SK-N-MC (cell line): Measurements from ENCODE around the gene TUBGCP4.

ENCODE experiments used
- DNase-seq: peaks from one replicate; pipeline ENCODE4 v3.0.0-alpha.2; 2011; ENCODE audit warnings: low read depth, low spot score
- H3K27ac ChIP-seq: fragments of 200-600 bp; sonication (generic); 2 replicates; pipeline ENCODE4 v1.5.1; 2016; ENCODE audit warnings: mixed run types
- H3K36me3 ChIP-seq: fragments of 200-600 bp; sonication (generic); 2 replicates; pipeline ENCODE4 v1.6.1; 2017; ENCODE audit warnings: antibody characterized with exemption, low read length, mixed read lengths; ENCODE audit not compliant: insufficient read depth
- H3K4me3 ChIP-seq: fragments of 200-600 bp; sonication (generic); 2 replicates; pipeline ENCODE4 v1.5.1; 2016
- H3K9ac ChIP-seq: fragments of 200-600 bp; sonication (generic); 2 replicates; pipeline ENCODE4 v1.8.0; 2017; ENCODE audit warnings: mixed run types, mixed read lengths; ENCODE audit not compliant: insufficient read length
- H3K9me3 ChIP-seq: fragments of 200-600 bp; sonication (generic); 2 replicates; pipeline ENCODE4 v1.6.1; 2017; ENCODE audit warnings: low read depth, mild to moderate bottlenecking, antibody characterized with exemption, low read length, moderate library complexity, mixed read lengths
- EZH2 ChIP-seq: fragments of 200-600 bp; sonication (generic); IDR thresholded peaks from one replicate; pipeline ENCODE4 v1.6.1; 2017; ENCODE audit warnings: antibody characterized with exemption
- FOXP2 ChIP-seq: optimal IDR thresholded peaks from 2 replicates; pipeline ENCODE3; 2011; ENCODE audit warnings: mild to moderate bottlenecking, moderate library complexity; ENCODE audit not compliant: insufficient read depth; ENCODE audit errors: extremely low read length, control extremely low read depth
- POLR2AphosphoS5 ChIP-seq: IDR thresholded peaks from 2 replicates; pipeline ENCODE4 v1.6.1; 2012; ENCODE audit warnings: mild to moderate bottlenecking, low read depth, low read length, borderline replicate concordance

The TUBGCP4 gene

DNA sequence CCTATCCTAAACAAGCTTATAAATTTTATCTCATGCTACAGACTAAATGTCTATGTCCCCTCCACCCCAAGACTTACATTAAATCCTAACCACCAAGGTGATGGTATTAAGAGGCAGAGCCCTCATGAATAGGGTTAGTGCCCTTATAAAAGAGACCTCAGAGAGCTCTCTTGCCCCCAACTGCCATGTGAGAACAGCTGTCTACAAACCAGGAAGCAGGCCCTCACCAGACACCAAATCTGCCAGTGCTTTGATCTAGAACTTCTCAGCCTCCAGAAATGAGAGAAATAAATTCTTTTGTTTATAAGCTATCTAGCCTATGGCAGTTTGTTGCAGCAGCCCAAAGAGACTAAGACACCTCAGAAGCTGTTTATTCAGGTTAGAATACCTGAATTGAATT is 63.5 kb downstream of the TUBGCP4 start:
- no peak overlapping the region for H3K9ac ChIP-seq
- no peak overlapping the region for H3K4me3 ChIP-seq
- H3K9me3 ChIP-seq = no peaks in the 10 kb centered on the region
- no peak for DNase-seq
- no peak for TF ChIP-seq POLR2AphosphoS5
- TF ChIP-seq EZH2 = no peak
- TF ChIP-seq FOXP2 = no peak
- H3K36me3 ChIP-seq = peaks cover 63% of the 10 kb centered on the region
- no peak overlapping the region for H3K27ac ChIP-seq

DNA sequence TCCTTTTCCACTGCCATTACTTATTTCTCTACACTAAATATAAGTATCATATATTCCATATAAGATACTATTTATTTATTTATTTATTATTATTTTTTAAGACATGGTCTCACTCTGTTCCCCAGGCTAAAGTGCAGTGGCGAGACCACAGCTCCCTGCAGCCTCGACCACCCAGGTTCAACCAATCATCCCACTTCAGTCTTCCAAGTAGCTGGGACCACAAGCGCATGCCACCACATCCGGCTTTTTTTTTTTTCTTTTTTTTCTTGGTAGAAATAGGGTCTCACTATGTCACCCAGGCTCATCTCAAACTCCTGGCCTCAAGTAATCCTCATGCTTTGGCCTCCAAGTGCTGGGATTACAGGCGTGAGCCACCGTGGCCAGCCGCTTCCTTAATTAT is 65.5 kb downstream of the TUBGCP4 start:
- Histone ChIP-seq H3K27ac (no peak overlapping the region), H3K9me3 (no peaks in the 10 kb centered on the region), H3K9ac (no peak overlapping the region), H3K4me3 (no peak overlapping the region), H3K36me3 (peaks cover 60% of the 10 kb centered on the region)
- TF ChIP-seq POLR2AphosphoS5 (no peak), FOXP2 (no peak), EZH2 (no peak)
- DNase-seq = no peak

DNA sequence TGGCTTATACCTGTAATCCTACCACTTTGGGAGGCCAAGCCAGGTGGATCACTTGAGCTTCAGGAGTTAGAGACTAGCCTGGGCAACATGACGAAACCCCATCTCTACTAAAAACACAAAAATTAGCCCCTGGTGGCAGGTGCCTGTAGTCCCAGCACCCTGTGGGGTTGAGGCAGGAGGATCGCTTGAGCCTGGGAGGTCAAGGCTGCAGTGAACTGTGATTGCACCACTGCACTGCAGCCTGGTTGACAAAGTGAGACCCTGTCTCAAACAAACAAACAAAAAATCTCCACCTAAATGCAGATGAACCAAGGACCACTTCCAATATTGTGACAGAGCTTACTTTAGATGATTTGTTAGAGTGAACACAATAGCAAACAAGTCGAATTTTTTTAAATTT is 68.4 kb downstream of the TUBGCP4 start:
- no peak overlapping the region for H3K27ac ChIP-seq
- no peak for DNase-seq

DNA sequence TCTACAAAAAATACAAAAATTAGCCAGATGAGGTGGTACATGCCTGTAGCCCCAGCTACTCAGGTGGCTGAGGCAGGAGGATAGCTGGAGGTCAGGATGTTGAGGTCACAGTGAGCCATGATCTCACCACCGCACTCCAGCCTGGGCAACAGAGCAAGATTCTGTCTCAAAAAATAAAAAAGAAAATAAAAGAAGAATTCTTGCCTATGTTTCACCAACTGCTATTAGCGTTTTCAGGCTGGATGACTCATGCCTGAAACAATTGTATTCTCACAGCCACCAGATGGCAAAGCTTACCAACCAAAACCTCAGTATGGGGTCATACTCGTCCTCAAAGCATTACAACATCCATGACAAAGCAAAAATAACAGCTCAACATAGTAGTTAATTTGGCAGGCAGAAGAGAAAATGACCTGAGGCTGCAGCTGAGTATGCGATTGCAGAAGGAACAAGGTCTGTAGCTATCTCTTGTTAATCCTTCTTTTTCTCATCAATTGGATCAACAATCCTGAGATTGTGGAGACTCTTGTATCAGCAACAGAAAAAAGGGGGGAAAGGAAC is 69.9 kb downstream of the TUBGCP4 start:
- Histone ChIP-seq H3K27ac (peak overlapping the region; percentile 61; the same call in 1 of the 2 replicates), H3K36me3 (peaks cover 41% of the 10 kb centered on the region), H3K4me3 (no peak overlapping the region), H3K9ac (no peak overlapping the region), H3K9me3 (no peaks in the 10 kb centered on the region)
- TF ChIP-seq FOXP2 (no peak), EZH2 (no peak), POLR2AphosphoS5 (no peak)
- DNase-seq = peak; percentile 69

More for the DNA sequence above, 68.4 kb downstream of the TUBGCP4 start:
- H3K36me3 ChIP-seq = peaks cover 35% of the 10 kb centered on the region
- TF ChIP-seq FOXP2 (no peak), EZH2 (no peak), POLR2AphosphoS5 (no peak)
- H3K9ac ChIP-seq = no peak overlapping the region
- no peaks in the 10 kb centered on the region for H3K9me3 ChIP-seq
- H3K4me3 ChIP-seq = no peak overlapping the region

DNA sequence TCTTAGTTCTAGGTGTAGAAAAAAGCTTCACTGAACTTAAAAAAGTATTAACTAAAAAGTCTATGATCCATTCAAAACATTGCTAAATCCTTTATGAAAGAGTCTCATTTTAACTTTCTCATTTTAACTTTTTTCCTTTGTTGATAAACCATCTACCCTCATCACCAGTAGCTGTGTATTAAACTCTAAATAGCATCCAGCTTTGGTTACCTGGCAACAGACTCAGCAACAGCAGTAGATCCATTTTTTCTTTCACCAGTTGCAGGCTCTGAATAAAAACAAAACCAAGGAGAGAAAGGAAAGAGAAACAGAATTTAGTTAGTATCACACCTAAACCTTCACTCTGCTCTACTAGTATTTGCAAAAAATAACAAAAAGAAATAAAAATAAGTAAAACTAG is 70.4 kb downstream of the TUBGCP4 start:
- TF ChIP-seq EZH2 (no peak), FOXP2 (no peak), POLR2AphosphoS5 (no peak)
- DNase-seq = no peak
- H3K4me3 ChIP-seq = no peak overlapping the region
- H3K36me3 ChIP-seq = peaks cover 44% of the 10 kb centered on the region
- H3K9me3 ChIP-seq = no peaks in the 10 kb centered on the region
- no peak overlapping the region for H3K9ac ChIP-seq
- peak overlapping the region; percentile 61; the same call in 1 of the 2 replicates for H3K27ac ChIP-seq

DNA sequence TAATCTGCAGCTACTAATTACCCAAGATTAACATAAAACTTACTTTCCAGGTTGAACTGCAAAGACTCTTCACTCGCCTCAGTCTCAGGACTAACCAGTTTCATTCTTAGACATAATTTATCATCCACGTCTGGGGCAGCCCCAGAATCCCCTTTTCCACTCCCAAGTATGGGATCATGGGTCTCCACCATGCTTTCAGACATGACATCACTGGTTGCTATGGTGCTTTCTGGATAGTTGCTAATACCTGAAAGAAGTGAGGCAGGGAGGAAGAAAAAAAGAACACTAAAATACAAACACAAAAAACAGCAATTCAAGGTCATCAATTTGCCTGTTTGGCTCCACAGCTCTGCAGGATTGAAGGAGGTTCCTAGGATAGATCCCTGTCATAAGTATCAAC is 75.4 kb downstream of the TUBGCP4 start:
- no peak for DNase-seq
- H3K27ac ChIP-seq = no peak overlapping the region
- peaks cover 22% of the 10 kb centered on the region for H3K36me3 ChIP-seq
- H3K9ac ChIP-seq = no peak overlapping the region
- TF ChIP-seq EZH2 = no peak
- TF ChIP-seq FOXP2 = no peak
- no peak for TF ChIP-seq POLR2AphosphoS5
- no peaks in the 10 kb centered on the region for H3K9me3 ChIP-seq
- no peak overlapping the region for H3K4me3 ChIP-seq

DNA sequence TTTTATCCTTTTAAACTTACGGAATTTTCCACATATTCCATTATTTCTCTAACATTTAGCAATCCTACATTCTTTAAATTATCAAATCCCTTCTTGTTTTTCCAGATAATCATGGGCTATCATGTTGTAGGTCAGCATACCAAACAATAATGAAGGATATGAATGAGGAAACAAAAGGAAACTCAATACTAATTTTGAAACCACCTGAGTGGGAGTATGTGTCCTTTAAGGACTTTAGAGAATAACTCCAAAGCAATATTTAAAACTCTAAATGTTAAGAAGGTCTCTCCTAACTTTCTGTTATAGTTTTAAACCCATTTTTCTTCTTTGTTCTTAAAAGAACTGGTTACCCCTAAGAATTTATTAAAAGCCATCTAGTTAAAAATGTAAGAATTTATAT is 79.1 kb downstream of the TUBGCP4 start:
- no peak overlapping the region for H3K4me3 ChIP-seq
- no peak overlapping the region for H3K9ac ChIP-seq
- TF ChIP-seq FOXP2 = no peak
- TF ChIP-seq EZH2 = no peak
- no peak for TF ChIP-seq POLR2AphosphoS5
- no peak overlapping the region; the same call in 1 of the 2 replicates for H3K27ac ChIP-seq
- DNase-seq = no peak
- H3K9me3 ChIP-seq = no peaks in the 10 kb centered on the region
- peaks cover 38% of the 10 kb centered on the region for H3K36me3 ChIP-seq
